GM18499 (cell line): Measurements from ENCODE around the gene AGAP1.

Source experiments
- ATAC-seq: cut with Tn5 transposase; IDR thresholded peaks from one replicate; pipeline ENCODE4 v1.9.1; 2021; ENCODE audit warnings: moderate number of reproducible peaks; ENCODE audit not compliant: insufficient read depth, unreplicated experiment

The AGAP1 gene

DNA sequence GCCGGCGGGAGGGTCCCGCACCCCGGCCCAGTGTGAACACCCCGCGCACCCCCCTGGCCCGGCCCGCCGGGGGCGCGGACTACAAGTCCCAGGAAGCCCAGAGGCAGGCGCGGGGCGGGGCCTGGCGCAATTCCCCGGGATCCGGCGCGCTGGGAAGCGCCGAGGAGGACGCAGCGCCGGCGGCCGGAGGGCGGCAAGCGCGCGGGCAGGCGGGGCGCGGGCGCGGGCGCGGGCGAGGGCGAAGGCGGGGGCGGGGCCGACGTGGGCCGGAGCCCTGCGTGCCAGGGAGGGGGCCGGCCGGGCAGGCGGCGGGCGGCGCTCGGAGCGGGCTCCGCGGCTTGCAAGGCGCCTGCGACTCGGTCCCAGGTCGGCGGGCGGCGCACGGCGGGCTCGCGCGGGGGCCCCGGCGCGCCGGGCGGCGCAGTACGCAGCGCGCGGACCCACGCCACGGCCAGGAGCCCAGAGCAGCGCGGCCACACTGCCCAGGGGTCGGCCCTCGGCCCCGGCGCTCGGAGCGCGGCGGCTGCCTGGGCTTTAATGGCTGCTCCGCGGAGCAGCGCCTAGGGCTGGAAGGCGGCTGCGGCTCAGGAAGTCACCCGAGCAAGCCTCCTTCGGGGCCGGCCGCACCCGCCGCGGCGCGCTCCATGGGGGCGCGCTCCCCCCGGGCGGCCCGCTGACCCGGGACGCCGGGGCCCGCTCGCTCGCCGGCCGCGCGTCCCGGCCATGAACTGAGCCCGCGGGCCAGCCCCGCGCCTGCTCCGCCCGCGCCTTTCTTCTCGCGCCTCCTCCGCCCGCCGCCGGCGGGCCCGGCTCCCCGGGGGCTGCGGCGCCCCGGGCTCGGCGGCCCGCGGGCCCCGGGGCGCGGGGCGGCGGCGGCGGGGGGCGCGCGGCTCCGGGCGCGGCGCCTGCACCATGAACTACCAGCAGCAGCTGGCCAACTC, at the start of gene AGAP1:
Gene AGAP1 (plus strand): TSS at position 269 of the 941 bp plus-strand sequence.
- ATAC-seq: no peak

DNA sequence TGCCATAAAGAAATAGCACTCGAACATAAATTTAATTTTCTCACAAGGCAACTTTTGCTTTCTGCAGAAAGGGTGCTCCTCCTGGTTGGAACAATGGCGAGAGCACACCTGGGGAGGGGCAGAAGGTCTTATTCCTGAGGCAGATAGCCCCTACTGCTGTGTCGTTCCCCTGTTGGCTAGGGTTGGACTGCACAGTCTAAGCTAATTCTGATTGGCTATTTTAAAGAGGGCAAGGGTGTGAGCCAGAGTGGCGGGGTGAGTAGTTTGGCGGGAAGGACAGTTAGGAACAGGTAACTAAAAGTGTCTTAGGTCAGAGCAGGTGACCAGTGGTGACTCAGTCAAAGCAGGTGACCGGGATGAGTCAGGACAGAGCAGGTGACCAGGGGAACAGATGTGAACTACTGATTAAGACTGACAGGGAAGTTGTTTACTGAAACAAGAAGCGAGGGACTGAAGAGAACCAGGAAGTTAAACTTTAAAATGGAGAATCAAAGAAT, 49.7 kb upstream of the AGAP1 start:
- no peak for ATAC-seq

DNA sequence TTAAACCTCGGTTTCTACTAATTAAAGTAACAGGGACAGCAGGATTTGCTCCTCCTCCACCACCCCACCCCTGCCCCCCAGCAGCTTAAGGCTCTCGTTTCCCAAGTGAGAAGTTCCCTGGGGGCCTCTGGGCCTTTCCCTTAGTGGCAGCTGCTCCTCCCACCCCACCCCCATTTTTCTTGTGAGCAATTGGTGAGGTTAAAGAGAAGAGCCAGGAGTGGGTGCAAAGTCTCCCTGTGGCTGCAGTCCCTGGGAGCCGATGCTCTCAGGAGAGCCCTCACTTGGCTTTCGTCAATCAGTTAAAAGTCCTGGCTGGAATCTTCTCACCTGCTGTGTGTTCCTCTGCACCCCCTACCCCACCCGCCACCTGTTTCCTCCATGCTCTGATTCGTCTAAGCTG, 48.7 kb upstream of the AGAP1 start:
- ATAC-seq: no peak

DNA sequence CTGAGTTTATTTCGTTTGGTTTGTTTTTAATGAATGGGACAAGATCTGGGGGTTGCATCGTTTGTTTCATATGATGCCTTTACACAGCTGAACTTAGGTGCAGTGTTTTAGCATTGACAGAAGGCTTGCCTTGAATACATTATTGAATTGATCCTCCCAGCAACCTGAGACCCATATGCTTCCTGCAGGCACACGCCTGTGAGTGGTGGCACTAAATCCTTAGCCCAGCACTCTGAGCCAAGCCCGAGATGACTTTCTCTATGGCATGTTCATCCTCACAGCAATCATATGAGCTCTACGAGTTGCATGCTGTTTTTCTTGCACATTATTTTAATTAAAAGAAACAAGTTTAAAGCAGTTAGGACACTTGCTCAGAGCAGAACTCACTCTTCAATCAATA, 47.8 kb upstream of the AGAP1 start:
- ATAC-seq: no peak

DNA sequence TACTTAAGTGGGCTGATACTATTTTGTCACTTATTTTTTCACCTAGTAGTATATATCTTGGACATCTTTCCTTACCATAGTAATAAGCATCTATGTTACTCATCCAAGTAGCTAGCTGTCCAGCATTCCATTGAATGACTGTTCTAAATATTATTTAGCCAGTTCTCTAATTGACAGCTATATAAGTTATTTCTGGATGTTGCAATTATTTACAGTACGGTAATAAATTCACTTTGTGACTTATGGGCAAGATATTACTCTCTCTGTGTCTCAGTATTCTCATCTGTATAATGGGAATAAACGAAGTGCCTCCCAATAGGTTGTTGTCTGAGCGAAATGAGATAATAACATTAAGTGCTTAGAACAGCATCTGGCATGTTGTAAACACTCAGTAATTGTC, 46.6 kb upstream of the AGAP1 start:
- ATAC-seq: no peak

DNA sequence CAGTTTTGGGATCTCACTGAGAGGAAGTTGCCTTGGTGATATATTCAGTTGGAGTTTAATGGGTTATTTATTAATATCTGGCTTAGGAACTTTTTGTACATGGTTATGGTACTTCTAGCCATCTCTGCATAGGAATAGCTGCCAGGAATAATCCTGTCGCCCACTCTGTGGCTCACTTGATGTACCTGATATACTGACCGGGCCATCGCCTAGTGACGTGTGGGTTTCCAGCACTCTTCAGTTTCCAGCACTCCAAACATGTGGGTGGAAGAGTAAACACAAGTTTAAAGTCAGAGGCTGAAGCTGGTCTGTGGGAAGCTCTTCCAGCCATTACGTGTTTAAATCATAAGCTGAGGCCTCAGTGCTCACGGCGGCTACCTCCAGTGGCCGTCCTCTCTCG, 44.3 kb upstream of the AGAP1 start:
- no peak for ATAC-seq

DNA sequence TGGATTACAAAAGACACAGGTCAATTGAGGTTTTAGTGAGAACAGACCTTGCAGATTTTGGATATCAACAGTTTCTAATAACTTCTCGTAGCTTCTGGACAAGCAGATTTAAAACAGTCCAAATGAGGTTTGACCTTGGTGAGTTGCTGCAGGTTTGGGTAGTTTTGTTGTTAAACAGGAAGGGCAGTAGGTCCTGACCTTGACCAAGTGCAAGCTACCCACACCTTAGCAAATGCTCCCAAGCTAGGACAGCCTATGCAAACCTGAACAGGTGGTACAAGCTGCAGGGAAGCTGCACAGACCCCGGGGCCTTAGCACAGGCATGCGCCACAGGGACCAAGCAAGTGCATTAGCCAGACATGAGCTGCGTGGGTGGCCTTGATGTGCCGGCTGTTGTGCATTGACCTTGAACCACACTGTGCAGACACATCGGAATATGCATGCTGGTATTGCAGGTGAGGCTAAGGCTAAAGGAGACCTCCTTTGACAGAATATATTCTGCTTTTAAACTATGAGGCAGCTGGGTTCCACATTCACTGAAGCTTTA, 40.2 kb upstream of the AGAP1 start:
- ATAC-seq: no peak

DNA sequence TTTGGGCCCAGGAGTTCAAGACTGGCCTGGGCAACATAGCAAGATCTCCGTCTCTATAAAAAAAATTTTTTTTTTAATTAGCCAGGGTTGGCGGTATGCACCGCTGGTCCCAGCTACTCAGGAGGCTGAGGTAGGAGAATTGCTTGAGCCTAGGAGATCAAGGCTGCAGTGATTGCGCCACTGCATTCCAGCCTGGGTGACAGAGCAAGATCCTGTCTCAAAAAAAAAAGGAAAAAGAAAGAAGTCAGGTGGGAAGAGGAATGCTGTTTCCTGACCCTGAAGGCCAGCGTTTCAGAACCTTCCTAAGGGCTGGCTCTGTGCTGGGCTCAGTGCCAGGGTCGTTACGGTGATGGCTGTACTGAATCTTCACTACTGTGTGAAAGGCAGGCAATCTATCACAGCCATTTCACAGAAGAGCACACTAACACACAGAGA, 35.0 kb upstream of the AGAP1 start:
- no peak for ATAC-seq

DNA sequence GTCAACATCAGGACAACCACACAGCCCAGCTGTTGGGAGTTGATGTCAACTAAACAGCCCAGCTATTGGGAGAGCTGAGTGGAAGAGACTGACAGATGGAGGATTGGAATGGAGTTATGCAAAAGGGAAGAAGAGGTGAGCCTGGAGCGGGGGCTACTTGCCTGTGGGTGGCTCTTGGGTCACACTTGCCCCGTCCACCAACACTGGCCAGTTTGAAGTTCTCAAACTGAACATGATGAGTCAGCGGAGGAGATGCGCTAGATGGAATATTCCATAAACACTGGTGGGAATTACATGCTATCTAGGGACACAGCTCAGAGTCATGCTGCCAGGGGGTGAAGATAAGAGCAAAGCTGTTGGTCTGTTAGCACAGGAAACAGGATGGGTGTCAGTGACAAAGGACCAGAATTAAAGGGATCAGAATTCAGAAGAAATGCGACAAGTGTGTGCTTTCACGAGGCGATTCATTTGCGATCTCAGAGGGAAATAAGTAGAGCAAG, 33.2 kb upstream of the AGAP1 start:
- no peak for ATAC-seq

DNA sequence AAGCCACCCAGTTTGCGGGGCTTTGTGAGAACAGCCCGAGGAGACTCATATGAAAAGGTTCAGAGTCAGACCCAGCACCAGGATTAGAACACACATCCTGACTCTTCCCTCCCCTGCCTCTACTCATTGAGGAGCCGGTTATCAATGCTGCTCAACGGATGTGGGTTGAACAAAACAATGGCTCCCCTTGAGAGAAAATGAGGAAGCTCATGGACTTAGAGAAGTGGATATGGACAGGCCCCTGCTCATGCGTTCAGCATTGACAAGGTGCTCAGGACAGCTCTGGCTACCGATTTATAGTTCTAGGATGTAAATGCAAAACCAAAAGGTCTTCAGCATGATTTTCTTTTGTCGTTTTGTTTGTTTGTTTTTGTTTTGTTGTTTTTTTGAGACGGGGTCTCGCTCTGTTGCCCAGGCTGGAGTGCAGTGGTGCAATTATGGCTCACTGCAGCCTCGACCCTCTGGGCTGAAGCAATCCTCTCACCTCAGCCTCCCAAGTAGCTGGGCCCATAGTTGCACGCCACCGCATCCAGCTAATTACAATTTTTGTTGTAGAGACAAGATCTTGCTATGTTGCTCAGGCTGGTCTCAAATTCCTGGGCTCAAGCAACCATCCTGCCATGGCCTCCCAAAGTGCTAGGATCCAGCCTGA, 32.0 kb upstream of the AGAP1 start:
- ATAC-seq: no peak

DNA sequence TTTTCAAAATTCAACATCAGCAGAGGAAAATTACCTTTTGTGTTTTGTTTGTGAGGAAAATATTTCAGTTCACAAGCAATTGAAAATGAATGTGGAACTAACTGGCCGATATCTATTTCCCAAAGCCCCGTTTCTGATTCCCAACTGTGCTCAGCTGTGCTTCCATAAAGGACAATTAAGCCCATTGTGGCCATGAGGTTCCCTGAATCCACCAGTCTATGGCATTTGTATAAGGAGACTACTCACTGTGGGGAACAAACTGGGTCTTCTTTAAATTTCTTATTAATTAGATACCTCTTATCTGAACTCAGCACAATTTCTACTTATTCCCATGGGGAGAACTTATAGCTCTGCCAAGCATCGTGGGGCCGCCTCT, 31.4 kb upstream of the AGAP1 start:
- no peak for ATAC-seq

DNA sequence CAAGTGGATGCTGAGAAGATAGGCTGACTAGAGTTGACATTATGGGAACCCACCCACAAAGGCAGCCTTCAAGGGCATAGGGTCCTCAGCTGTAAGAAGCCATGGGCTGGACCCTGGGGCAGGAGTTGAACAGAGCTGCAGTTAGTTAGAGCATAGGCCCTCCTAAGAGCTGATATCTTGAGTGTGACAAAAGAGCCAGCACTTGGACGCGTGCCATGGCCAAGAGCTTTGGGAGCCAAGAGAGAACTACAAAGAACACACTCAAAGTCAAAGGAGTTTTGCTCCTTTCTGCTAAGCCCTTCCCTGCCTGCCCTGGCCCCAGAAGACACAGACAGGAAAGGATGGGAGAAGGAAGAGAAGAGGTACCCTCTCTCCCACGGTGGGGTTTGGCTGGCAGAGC, 29.9 kb upstream of the AGAP1 start:
- no peak for ATAC-seq

DNA sequence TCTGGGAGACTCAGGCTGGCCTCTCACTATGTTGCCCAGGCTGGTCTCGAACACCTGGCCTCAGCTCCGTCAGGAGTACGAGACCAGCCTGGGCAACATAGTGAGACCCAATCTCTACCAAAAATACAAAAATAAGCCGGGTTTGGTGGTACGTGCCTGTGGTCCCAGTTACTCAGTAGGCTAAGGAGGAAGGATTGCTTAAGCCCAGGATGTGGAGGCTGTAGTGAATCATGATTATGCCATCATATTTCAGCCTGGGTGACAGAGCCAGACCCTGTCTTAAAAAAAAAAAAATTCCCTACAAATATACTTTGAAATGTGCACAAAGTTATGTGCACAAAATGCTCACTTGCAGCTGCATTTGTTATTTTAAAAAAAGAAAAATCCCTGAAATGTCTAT, 26.3 kb upstream of the AGAP1 start:
- ATAC-seq: no peak

DNA sequence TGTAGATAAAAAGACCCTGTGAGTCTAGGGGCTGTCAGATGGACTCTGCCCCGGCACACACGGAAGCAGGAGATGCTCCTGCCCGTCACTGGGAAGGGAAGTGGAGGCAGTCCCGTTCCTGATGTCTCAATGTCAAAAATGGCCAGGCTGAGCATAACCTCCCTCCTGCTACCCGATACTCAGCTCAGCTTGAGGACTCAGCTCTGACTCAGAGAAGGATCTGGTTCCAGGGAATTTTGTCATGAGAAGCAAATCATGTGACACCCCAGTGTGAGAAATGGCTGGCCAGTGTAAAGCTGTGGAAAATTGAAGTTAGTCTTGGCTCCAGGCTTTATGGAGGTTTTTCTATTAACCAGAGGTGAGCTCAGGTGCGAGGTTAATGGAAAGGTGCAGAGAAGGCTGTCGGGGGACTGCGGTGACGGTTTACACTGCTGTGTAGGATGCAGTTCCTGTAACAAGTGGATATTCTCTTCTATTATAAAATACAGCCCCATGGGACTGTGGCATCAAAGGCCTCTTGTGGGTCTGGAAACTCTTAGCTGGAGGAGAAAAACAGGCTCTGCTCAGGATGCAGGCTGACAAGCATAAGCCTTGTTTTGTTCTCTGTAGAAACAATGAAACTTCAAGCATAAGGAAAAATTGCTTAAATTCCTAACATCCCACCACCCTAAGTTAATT, 24.7 kb upstream of the AGAP1 start:
- ATAC-seq: no peak

DNA sequence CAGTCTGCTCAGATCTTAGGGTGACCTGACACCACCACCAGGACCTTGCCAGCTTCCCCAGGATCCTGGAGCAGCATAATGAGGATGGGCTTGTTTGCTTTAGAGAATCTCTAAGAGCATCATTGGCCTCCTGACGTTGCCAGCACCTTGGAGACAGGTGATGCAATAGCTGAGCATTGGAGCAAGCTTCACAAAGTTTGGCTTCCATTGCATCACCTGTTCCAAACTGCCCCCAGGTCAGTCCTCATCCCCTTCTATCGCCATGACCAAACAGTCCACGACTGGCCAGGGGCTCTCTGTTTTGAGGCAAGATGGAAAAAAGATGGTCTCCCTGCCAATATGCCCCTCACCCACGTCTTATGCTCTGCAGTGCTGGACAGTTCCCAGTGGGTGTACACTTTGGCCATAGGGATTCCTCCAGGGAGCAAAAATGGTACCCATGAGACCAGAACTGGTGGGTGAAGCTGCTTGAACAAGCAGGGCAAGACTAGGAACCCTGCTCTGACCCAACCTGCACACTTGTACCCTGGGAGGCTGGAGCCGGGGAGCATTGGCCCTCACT, 22.6 kb upstream of the AGAP1 start:
- no peak for ATAC-seq

DNA sequence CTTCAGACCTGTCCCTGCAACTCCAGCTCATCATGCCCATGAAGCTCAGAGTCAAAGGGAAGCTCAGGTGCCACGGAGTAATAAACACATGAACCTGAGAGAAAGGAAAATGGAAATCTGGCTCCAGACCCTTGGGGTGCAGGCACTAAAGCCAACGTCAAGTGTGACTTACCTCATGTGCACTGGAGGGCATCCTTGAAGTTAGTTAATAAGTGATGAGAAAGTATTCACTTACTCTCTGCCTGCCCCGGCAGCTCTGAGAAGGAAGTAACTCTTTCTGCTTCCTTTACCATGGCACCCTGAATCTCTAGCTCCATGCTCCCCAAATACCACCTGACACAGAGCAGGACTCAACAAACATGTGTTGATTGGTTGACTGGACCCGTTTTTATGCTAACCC, 21.4 kb upstream of the AGAP1 start:
- ATAC-seq: no peak

DNA sequence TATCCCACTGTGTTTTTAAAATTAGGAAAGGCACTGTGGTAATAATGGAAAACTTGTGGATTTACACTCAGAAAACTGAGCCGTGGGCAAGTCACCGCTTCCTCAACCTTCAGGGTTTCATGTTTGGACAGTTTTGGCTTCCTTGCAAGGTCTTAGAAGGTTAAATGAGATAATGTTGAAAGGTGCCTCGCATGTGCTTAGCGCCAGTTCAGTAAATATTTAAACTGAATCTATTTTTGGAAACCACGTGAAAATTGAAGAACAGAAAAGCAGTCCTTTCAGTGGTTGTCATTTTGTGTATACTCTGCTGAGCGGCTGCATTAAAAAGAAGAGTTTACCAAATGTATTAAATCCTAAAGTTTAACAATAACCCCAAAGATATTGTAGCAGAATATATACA, 15.2 kb upstream of the AGAP1 start:
- ATAC-seq: no peak

DNA sequence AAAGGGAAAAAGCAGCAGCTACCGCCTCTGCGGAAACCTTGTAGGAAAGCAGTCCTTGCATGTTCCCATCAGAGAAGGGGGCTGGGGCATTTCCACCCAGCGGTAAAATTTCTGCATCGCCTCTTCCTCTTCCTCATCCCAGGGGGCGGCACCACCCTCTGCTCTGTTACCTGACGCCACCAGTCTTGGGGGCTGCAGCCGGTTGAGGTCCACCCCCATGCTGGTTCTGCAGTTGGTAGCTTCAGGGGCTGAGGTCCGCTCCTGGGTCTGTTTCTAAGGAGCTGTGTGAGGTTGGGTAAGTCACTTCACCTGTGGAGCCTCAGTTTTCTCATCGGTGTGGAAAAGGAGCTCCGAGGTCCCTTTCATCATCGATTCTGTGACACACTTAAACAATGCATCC, 14.2 kb upstream of the AGAP1 start:
- no peak for ATAC-seq

DNA sequence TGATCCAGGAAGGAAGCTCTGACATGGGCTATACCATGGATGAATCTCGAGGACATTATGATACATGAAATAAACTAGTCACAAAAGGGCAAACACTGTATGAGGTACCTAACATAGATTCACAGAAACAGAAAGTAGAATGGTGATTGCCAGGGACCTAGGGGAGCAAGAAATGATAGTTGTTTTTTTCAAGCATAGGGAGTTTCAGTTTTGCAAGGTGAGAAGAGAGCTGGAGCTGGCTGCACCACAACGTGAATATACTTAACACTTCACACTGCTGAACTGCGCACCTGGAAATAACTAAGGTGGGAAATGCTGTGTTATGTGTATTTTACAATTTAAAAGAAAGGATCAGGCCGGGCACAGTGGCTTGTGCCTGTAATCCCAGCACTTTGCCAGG, 13.2 kb upstream of the AGAP1 start:
- no peak for ATAC-seq

DNA sequence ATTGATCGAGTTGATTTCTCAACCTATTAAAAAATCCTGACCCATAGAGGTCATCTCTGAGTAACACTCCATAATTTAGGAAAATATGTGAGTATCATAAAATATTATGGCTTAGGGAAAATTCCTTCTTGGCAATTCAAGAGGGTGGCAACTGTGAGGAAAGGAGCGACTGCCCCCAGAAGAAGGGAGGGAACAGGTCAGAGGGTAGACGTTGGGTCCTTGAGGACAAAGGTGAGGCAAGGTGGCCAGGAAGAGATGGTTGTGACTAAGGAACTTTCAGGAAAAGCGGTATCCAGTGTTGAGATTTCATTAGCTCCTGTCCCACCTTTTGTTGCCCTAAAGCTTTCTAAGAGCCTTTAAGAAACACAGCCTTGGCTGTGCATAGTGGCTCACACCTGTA, 10.5 kb upstream of the AGAP1 start:
- ATAC-seq: no peak
